SU-DHL-6 (cell line): ENCODE results near the gene ASB3.

Experiments
- CTCF ChIP-seq: fragments of 200-600 bp; sonication (generic); IDR thresholded peaks from one replicate; pipeline ENCODE4 v1.5.1; 2017; ENCODE audit warnings: antibody characterized with exemption, mild to moderate bottlenecking, low read length, moderate library complexity; ENCODE audit not compliant: insufficient read depth, poor library complexity, severe bottlenecking
- EZH2phosphoT487 ChIP-seq: fragments of 200-600 bp; sonication (generic), shearing (Covaris generic); conservative IDR thresholded peaks from 2 replicates; pipeline ENCODE4 v1.6.1; 2018; ENCODE audit warnings: mild to moderate bottlenecking, antibody characterized with exemption, low read length, moderate library complexity, mixed read lengths

- TF ChIP-seq CTCF: no peak
- TF ChIP-seq EZH2phosphoT487: no peak
Measured at GRCh38 chr2:53660886-53661285, 125.9 kb downstream of the ASB3 start.
